ENCODE measurements around the gene DHX38. TPM values are rescaled to one million over a fixed set of nuclear protein-coding genes. Genes with fewer than 3 reads are reported as not detected.
"Not testable (repeated sequence)": the region's sequence is repeated elsewhere in the genome, so short reads cannot be mapped to it uniquely, and the experiment has no call there.

DHX38 gene
- total RNA-seq, 1 donor from 2014 or later, result 118 TPM

DNA sequence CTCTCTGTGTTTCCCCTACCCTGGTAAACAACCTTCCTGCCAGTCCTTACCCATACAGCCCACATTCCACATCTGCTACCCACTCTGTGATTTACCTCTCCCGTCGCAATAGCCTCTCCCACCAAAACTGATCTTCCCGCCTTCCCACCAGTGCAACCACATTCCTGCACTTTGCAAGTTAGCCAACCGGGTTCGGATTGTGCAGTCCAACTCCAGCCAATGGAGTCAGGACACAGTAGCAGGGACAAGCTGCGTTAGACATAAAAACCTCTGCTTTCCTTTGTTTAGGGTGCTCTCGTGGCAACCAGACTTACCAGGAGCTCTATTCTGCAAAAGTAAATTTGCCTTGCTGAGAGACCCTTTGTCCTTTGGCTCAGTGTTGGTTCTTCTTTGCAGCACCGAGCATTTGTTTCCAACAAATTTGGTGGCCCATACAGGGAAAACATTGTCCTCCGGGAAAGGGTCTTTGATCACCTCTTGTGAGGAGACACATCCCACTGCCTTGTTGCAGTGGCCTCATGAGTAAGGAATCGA lies 29.2 kb upstream of the DHX38 start:
- ATAC-seq (ENCODE audit: low read depth) (no peak), DNase-seq (no peak)
- H3K9me3 Mint-ChIP-seq, result no peaks in the 10 kb centered on the region
- TF ChIP-seq, protein P1, sequence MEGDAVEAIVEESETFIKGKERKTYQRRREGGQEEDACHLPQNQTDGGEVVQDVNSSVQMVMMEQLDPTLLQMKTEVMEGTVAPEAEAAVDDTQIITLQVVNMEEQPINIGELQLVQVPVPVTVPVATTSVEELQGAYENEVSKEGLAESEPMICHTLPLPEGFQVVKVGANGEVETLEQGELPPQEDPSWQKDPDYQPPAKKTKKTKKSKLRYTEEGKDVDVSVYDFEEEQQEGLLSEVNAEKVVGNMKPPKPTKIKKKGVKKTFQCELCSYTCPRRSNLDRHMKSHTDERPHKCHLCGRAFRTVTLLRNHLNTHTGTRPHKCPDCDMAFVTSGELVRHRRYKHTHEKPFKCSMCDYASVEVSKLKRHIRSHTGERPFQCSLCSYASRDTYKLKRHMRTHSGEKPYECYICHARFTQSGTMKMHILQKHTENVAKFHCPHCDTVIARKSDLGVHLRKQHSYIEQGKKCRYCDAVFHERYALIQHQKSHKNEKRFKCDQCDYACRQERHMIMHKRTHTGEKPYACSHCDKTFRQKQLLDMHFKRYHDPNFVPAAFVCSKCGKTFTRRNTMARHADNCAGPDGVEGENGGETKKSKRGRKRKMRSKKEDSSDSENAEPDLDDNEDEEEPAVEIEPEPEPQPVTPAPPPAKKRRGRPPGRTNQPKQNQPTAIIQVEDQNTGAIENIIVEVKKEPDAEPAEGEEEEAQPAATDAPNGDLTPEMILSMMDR (IDR thresholded peaks at IDR 0.05), result no peak
- ChIA-PET POLR2A (no interaction called here), CTCF (no interaction called here)
- no peaks in the 10 kb centered on the region for H3K27me3 Mint-ChIP-seq
- no peak overlapping the region for H3K4me3 Mint-ChIP-seq
- intact Hi-C loops (cut with micrococcal nuclease), result no loop called here
- no peaks in the 10 kb centered on the region for H3K4me1 Mint-ChIP-seq
- no peak overlapping the region for H3K27ac Mint-ChIP-seq
- H3K36me3 Mint-ChIP-seq (ENCODE audit: low read depth), result peaks cover 2% of the 10 kb centered on the region

DNA sequence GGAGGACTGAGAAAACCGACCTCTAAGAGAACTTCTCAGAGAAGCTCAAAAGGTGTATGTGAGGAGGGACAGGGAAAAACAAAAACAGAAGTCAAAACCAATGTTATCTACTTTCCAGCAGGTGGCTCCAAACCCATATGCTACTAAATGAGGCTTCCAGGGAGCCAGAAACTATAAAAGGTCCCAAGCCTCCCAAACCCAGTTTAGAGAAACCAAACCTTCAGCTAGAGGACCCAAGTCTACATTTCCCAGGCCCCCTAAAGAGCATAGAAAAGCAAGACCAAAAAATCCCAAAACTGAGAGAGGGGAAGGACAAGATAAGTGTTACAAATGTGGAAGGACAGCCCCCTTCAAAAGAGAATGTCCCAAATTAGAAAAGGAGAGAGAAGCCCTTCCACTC lies 26.9 kb upstream of the DHX38 start:
- peaks cover 2% of the 10 kb centered on the region for H3K36me3 Mint-ChIP-seq (ENCODE audit: low read depth)
- ATAC-seq (ENCODE audit: low read depth) (no peak), DNase-seq (no peak)
- H3K4me3 Mint-ChIP-seq, result no peak overlapping the region
- no peak overlapping the region for H3K27ac Mint-ChIP-seq
- no peaks in the 10 kb centered on the region for H3K9me3 Mint-ChIP-seq
- no peaks in the 10 kb centered on the region for H3K4me1 Mint-ChIP-seq
- TF ChIP-seq, protein P1 (IDR thresholded peaks at IDR 0.05), result no peak
- CTCF ChIA-PET, result interaction anchor here (0.7 to 1.4 kb wide), 4 partner anchors 23 to 58 kb away, joined by 3 to 5 read pairs (median 4); no protein-coding TSS in a partner anchor
- intact Hi-C loops (cut with micrococcal nuclease), result loop anchor here (1.0 to 5.0 kb wide), 2 partner anchors 33 to 1811 kb away; no protein-coding TSS in a partner anchor
- POLR2A ChIA-PET, result interaction anchor here (0.8 kb wide), 1 partner anchor 27 kb away, joined by 4 read pairs; the partner anchor contains the start of genes DHX38 and TXNL4B
- H3K27me3 Mint-ChIP-seq, result no peaks in the 10 kb centered on the region

DNA sequence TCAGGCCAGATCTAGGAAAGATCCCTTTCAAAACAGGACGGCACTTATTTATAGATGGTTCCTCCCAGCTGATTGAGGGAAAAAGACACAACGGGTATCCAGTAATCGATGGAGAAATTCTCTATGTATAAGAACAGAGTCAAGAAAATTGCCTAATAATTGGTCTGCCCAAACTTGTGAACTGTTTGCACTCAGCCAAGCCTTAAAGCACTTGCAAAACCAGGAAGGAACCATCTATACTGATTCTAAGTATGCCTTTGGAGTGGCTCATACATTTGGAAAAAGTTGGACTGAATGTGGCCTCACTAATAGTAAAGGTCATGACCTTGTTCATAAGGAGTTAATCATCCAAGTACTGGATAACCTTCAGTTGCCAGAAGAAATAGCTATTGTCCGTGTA lies 24.7 kb upstream of the DHX38 start:
- peaks cover 2% of the 10 kb centered on the region for H3K36me3 Mint-ChIP-seq (ENCODE audit: low read depth)
- POLR2A ChIA-PET, result no interaction called here
- H3K27me3 Mint-ChIP-seq, result no peaks in the 10 kb centered on the region

DNA sequence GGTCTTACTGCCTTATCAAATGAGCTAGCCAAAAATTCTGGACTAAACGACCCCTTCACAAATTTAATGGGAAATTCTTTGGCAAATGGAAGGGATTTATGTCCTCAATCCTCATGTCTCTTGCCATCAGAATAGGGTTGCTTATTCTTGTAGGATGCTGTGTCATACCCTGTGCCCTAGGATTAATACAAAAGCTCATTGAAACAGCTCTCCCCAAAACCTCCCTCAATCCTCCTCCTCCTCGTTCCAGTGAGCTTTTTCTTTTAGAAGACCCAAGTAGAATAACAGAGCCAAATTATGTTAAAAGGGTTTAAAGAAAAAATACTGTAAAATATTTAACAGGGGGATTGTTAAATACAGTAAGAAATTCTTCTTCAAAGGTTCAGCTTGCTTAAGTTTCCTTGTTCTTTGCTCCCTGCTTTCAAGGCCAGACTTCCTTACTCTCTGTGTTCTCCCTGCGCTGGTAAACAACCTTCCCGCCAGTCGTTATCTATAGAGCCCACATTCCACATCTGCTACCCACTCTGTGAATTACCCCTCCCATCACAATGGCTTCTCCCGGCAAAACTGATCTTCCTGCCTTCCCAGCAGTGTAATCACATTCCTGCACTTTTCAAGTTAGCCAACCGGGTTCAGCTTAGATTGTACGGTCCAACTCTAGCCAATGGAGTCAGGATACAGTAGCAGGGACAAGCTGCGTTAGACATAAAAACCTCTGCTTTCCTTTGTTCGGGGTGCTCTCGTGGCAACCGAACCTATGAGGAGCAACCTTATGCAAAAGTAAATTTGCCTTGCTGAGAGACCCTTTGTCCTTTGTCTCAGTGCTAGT lies 20.9 kb upstream of the DHX38 start:
- TF ChIP-seq, protein P1 (IDR thresholded peaks at IDR 0.05), result no peak
- ChIA-PET POLR2A (no interaction called here), CTCF (no interaction called here)
- no peak overlapping the region for H3K27ac Mint-ChIP-seq
- no peak overlapping the region for H3K4me3 Mint-ChIP-seq
- intact Hi-C loops (cut with micrococcal nuclease), result no loop called here
- H3K27me3 Mint-ChIP-seq, result no peaks in the 10 kb centered on the region
- ATAC-seq (ENCODE audit: low read depth) (no peak), DNase-seq (no peak)
- no peaks in the 10 kb centered on the region for H3K36me3 Mint-ChIP-seq (ENCODE audit: low read depth)
- H3K9me3 Mint-ChIP-seq, result no peaks in the 10 kb centered on the region
- no peaks in the 10 kb centered on the region for H3K4me1 Mint-ChIP-seq

More for the DNA sequence above, 24.7 kb upstream of the DHX38 start:
- Mint-ChIP-seq H3K27ac (no peak overlapping the region), H3K4me3 (no peak overlapping the region), H3K9me3 (no peaks in the 10 kb centered on the region), H3K4me1 (no peaks in the 10 kb centered on the region)
- no peak for DNase-seq
- intact Hi-C loops (cut with micrococcal nuclease), result loop anchor here (5.0 kb wide), 1 partner anchor 1808 kb away; no protein-coding TSS in a partner anchor
- CTCF ChIA-PET, result interaction anchor here (1.1 kb wide), 1 partner anchor 30 kb away, joined by 5 read pairs; no protein-coding TSS in a partner anchor
- no peak for ATAC-seq (ENCODE audit: low read depth)
- TF ChIP-seq, protein P1 (IDR thresholded peaks at IDR 0.05), result no peak

DNA sequence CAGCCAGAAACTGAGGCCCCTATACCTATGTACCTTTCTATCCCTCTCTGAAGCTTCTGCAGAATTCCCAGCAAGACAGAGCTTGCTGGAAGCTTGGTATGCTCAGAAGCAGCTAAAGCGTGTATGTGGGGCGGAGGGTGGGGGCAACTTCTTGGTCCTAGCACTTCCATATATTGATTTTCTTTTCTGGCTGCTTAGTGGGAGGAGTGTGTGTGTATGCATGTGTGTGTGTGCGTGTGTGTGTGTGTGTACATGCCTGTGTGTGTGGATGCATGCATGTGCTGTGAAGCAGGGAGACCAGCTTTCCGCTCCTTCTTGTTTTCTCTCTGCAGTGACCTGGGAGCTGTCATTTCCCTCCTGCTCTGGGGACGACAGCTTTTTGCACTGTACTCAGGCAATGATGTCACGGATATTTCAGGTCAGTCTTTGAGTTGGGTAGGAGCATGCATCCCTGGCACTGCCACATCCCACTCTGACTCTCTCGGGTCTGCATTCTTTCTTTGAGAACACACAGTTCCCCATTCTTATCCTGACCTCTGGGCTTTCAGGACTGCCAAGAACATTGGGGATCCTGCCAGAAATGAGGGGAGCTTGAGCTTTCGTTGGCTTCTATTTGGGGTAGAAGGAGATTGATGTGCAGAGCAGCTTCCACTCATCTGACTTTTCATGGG lies 20.0 kb upstream of the DHX38 start:
- CTCF ChIA-PET, result no interaction called here
- POLR2A ChIA-PET, result no interaction called here
- no peaks in the 10 kb centered on the region for H3K27me3 Mint-ChIP-seq
- no peak overlapping the region for H3K27ac Mint-ChIP-seq
- DNase-seq (no peak), ATAC-seq (ENCODE audit: low read depth) (no peak)
- H3K4me3 Mint-ChIP-seq, result no peak overlapping the region
- TF ChIP-seq, protein P1 (IDR thresholded peaks at IDR 0.05), result no peak
- no peaks in the 10 kb centered on the region for H3K9me3 Mint-ChIP-seq
- H3K36me3 Mint-ChIP-seq (ENCODE audit: low read depth), result peaks cover 3% of the 10 kb centered on the region
- intact Hi-C loops (cut with micrococcal nuclease), result no loop called here
- no peaks in the 10 kb centered on the region for H3K4me1 Mint-ChIP-seq

DNA sequence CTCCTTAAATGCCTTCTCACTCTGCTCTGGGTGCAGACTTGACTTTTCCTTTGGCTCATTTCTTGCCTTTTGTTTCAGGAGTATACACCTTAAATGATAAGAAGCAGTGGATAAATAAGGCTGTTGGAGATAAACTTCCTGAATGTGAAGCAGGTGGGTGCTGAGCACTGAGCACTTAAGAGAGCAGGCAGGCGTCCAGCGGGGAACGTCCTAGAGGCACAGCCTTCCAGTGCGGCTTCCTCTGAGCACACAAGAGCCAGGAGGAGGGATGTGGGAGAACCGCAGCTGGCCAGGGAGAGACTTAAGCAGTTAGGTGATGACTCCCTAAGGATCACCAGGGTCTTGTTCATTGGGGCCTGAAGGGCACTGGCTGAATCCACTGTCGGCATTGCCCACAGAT lies 18.6 kb upstream of the DHX38 start:
- H3K36me3 Mint-ChIP-seq (ENCODE audit: low read depth); H3K9me3 Mint-ChIP-seq; H3K4me3 Mint-ChIP-seq; intact Hi-C loops (cut with micrococcal nuclease); CTCF ChIA-PET; POLR2A ChIA-PET; ATAC-seq (ENCODE audit: low read depth); H3K27me3 Mint-ChIP-seq; H3K27ac Mint-ChIP-seq; DNase-seq; H3K4me1 Mint-ChIP-seq: not testable (repeated sequence)

DNA sequence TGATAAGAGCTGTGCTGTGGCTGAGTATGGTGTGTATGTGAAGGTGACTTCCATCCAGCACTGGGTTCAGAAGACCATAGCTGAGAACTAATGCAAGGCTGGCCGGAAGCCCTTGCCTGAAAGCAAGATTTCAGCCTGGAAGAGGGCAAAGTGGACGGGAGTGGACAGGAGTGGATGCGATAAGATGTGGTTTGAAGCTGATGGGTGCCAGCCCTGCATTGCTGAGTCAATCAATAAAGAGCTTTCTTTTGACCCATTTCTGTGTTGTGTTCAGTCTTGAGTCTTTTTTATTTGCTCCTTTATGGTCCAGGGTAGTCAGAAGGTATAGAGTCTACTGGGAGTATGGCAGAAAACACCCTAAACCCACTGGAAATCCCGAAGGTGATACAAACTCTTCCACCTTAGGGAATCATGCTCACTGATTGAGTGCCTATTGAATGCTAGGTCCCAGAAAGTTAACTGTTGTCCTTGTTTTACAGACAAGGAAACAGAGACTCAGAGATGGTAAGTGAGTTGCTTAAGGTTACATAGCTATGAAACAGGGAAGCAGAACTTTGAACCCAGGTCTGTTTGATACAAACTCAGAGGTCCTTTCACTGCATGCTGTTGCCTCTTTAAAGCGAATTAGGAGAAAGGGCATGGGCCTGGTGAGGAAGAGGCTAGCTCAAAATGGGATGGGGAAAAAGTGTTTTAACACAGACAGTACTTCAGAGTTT lies 16.5 kb upstream of the DHX38 start:
- H3K4me3 Mint-ChIP-seq; intact Hi-C loops (cut with micrococcal nuclease); DNase-seq; CTCF ChIA-PET; H3K27ac Mint-ChIP-seq; POLR2A ChIA-PET; H3K9me3 Mint-ChIP-seq; H3K4me1 Mint-ChIP-seq; H3K27me3 Mint-ChIP-seq; ATAC-seq (ENCODE audit: low read depth); H3K36me3 Mint-ChIP-seq (ENCODE audit: low read depth): not testable (repeated sequence)
